Transverse colon (tissue), 4 donors: ENCODE measurements around the gene ANKRD35. TPM values are rescaled to one million over a fixed set of nuclear protein-coding genes. Genes with fewer than 3 reads are reported as not detected.

Source experiments
- DNase-seq: peaks from one replicate; pipeline ENCODE4 v3.0.0-alpha.2; 2019
- H3K27ac ChIP-seq, 4 donors: fragments of 200-600 bp; sonication (generic); 2 replicates each; pipeline ENCODE4 v1.5.1; 2016 to 2018; ENCODE audit warnings: inconsistent platforms in 4 of 4
- H3K27me3 ChIP-seq: fragments of 200-600 bp; sonication (generic); 2 replicates; pipeline ENCODE4 v1.5.1; 2017; ENCODE audit warnings: inconsistent platforms
- H3K36me3 ChIP-seq, 4 donors: fragments of 200-600 bp; sonication (generic); 2 replicates each; pipeline ENCODE4 v1.5.1; 2017 to 2019; ENCODE audit warnings: inconsistent platforms in 4 of 4
- H3K4me1 ChIP-seq, 4 donors: fragments of 200-600 bp; sonication (generic); 2 replicates each; pipeline ENCODE4 v1.5.1; 2017 to 2020; ENCODE audit warnings: inconsistent platforms in 4 of 4
- H3K4me3 ChIP-seq, 4 donors: fragments of 200-600 bp; sonication (generic); 1 replicate in 1 of 4; 2 replicates in 3 of 4; pipeline versions ENCODE4 v1.5.1 to v1.6.1; 2017 to 2019; ENCODE audit warnings: inconsistent platforms in 4 of 4
- H3K9me3 ChIP-seq, 2 donors: fragments of 200-600 bp; sonication (generic); 2 replicates each; pipeline ENCODE4 v1.5.1; 2017 to 2019; ENCODE audit warnings: inconsistent platforms in 2 of 2
- CTCF ChIP-seq, 5 experiments: fragments of 200-600 bp in 3 of 5; fragments of 450-650 bp in 2 of 5; sonication (generic) in 3 of 5; IDR thresholded peaks; 1 replicate in 2 of 5; 2 replicates in 3 of 5; pipeline ENCODE4 v1.5.1; 2016 to 2017; ENCODE audit warnings: antibody characterized with exemption in 5 of 5, inconsistent platforms in 3 of 5, mild to moderate bottlenecking in 2 of 5, moderate library complexity in 1 of 5
- EP300 ChIP-seq: sonication (generic); formaldehyde crosslinking; IDR thresholded peaks from one replicate; pipeline ENCODE4 v1.6.1; 2017; ENCODE audit warnings: antibody characterized with exemption, low read depth
- POLR2A ChIP-seq: fragments of 450-650 bp; IDR thresholded peaks from one replicate; pipeline ENCODE4 v1.6.1; 2016; ENCODE audit warnings: antibody characterized with exemption, mild to moderate bottlenecking, moderate library complexity
- POLR2AphosphoS5 ChIP-seq, 3 donors: sonication (generic); formaldehyde crosslinking; IDR thresholded peaks; one replicate each; pipeline ENCODE4 v1.6.1; 2016; ENCODE audit warnings: antibody characterized with exemption in 3 of 3
- WGBS, 2 donors: methylation state at CpG; one replicate each; pipeline ENCODE4 v1.1.5; 2018; ENCODE audit warnings: low coverage in 1 of 2; 5-methylcytosine and 5-hydroxymethylcytosine counted together
- in situ Hi-C, 4 donors: fragments of 200-750 bp; cut with MboI; loops; one replicate each; pipeline versions ENCODE4 v1.15.0 to v1.15.1; 2017; ENCODE audit warnings: low sequenced_read_pairs in 3 of 4, low pct_ligation_motif_present in 1 of 4, low pct_unique_long_range_greater_than_20kb in 1 of 4
- intact Hi-C: fragments of 100-400 bp; cut with DNase I; formaldehyde crosslinking; loops from one replicate; pipeline ENCODE4 v1.15.1; 2023; ENCODE audit warnings: low total_unique reads
- total RNA-seq, 4 donors: library from RNA; depleted of rRNA; stranded (reverse); fragments of >200 nt; gene quantifications; one replicate each; pipeline ENCODE4 v1.1.0, GENCODE V29; 2016

The ANKRD35 gene
- total RNA-seq, 4 donors from 2014 or later = 1.1 to 1.8 (median 1.4) TPM; not detected in 1

- Histone ChIP-seq H3K4me1 (peaks cover 7 to 24% (median 16%) of the 10 kb centered on the region in 4 donors), H3K27ac (no peak overlapping the region), H3K9me3 (no peaks in the 10 kb centered on the region), H3K36me3 (no peaks in the 10 kb centered on the region), H3K27me3 (peaks cover 25% of the 10 kb centered on the region), H3K4me3 (no peak overlapping the region)
- intact Hi-C loops = loop anchor here (5.0 kb wide), 1 partner anchor 125 kb away; no protein-coding TSS in a partner anchor
- no peak for TF ChIP-seq POLR2AphosphoS5 (IDR thresholded peaks at IDR 0.05)
- DNase-seq = no peak
- WGBS, 2 donors = 50 to 73% methylated on average over 6 to 8 of the region's 8 CpGs
- in situ Hi-C loops = loop anchor here in 1 of 4 donors (25.0 kb wide), 1 partner anchor 125 kb away; the partner anchor contains the start of gene HJV
Measured at GRCh38 chr1:145886816-145887215, 1.1 kb upstream of the ANKRD35 start.

- 32 to 51% methylated on average over 10 to 11 of the region's 11 CpGs for WGBS, 2 donors
- peaks cover 3 to 19% (median 12%) of the 10 kb centered on the region in 4 donors for H3K4me1 ChIP-seq
- H3K27ac ChIP-seq = peak overlapping the region in 1 of 4 donors; percentile 35
- H3K9me3 ChIP-seq = no peaks in the 10 kb centered on the region
- no peak for TF ChIP-seq POLR2AphosphoS5 (IDR thresholded peaks at IDR 0.05)
- TF ChIP-seq EP300 = no peak
- TF ChIP-seq CTCF (IDR thresholded peaks at IDR 0.05) = no peak
- TF ChIP-seq POLR2A = no peak
- peaks cover 25% of the 10 kb centered on the region for H3K27me3 ChIP-seq
- intact Hi-C loops (loop anchor here (5.0 kb wide), 1 partner anchor 126 kb away; no protein-coding TSS in a partner anchor), in situ Hi-C loops (loop anchor here in 1 of 4 donors (25.0 kb wide), 1 partner anchor 126 kb away; the partner anchor contains the start of gene HJV)
- H3K36me3 ChIP-seq = no peaks in the 10 kb centered on the region
- H3K4me3 ChIP-seq = peak overlapping the region; percentile 27 to 82 (median 50)
- DNase-seq = no peak
Measured at GRCh38 chr1:145886390-145886789, 724 bp upstream of the ANKRD35 start.

GRCh38 chr1:145884675-145885074, 991 bp downstream of the ANKRD35 start:
- no peak overlapping the region for H3K27ac ChIP-seq
- H3K9me3 ChIP-seq = no peaks in the 10 kb centered on the region
- in situ Hi-C loops = loop anchor here in 1 of 4 donors (25.0 kb wide), 1 partner anchor 128 kb away; the partner anchor contains the start of gene HJV
- 72% methylated on average over 1 of the region's 1 CpG; no CpG with 5 or more reads in 1 of the 2 donors for WGBS, 2 donors
- TF ChIP-seq POLR2A = no peak
- no peak for TF ChIP-seq EP300
- TF ChIP-seq CTCF (IDR thresholded peaks at IDR 0.05) = no peak
- no peak for TF ChIP-seq POLR2AphosphoS5 (IDR thresholded peaks at IDR 0.05)
- peaks cover 25% of the 10 kb centered on the region for H3K27me3 ChIP-seq
- H3K4me3 ChIP-seq = no peak overlapping the region
- intact Hi-C loops = loop anchor here (5.0 kb wide), 1 partner anchor 128 kb away; no protein-coding TSS in a partner anchor
- peaks cover 0 to 12% (median 7%) of the 10 kb centered on the region in 4 donors for H3K4me1 ChIP-seq
- no peak for DNase-seq
- H3K36me3 ChIP-seq = no peaks in the 10 kb centered on the region

GRCh38 chr1:145879775-145880174, 5.9 kb downstream of the ANKRD35 start:
- no peak for DNase-seq
- in situ Hi-C loops (loop anchor here in 1 of 4 donors (25.0 kb wide), 1 partner anchor 133 kb away; the partner anchor contains the start of gene HJV), intact Hi-C loops (no loop called here)
- TF ChIP-seq POLR2A (no peak), CTCF (IDR thresholded peaks at IDR 0.05) (no peak), POLR2AphosphoS5 (IDR thresholded peaks at IDR 0.05) (no peak), EP300 (no peak)
- WGBS, 2 donors = 53% methylated on average over 5 of the region's 5 CpGs; no CpG with 5 or more reads in 1 of the 2 donors
- H3K4me1 ChIP-seq = no peaks in the 10 kb centered on the region
- peaks cover 17% of the 10 kb centered on the region for H3K27me3 ChIP-seq
- H3K9me3 ChIP-seq = no peaks in the 10 kb centered on the region
- H3K4me3 ChIP-seq = no peak overlapping the region
- H3K36me3 ChIP-seq = no peaks in the 10 kb centered on the region
- no peak overlapping the region for H3K27ac ChIP-seq
